CD4-positive, CD25-positive, alpha-beta regulatory T cell (primary cell): Measurements from ENCODE around the gene CHMP4A. TPM values are rescaled to one million over a fixed set of nuclear protein-coding genes. Genes with fewer than 3 reads are reported as not detected.

Experiments used
- ATAC-seq, 2 donors: fragments of 150-1000 bp; cut with Tn5 transposase; one replicate each; pipeline ENCODE4 v1.10.0; 2021; ENCODE audit warnings: low read depth in 2 of 2, moderate number of reproducible peaks in 2 of 2, moderate library complexity in 1 of 2
- DNase-seq, 3 donors: peaks; one replicate each; pipeline versions ENCODE4 v3.0.0 to v3.0.0-alpha.2; 2012 to 2022; ENCODE audit warnings: mixed read lengths in 1 of 3
- H3K27ac ChIP-seq: one replicate; pipeline ENCODE4 v1.7.0; 2013; ENCODE audit warnings: mild to moderate bottlenecking, low read length; ENCODE audit not compliant: insufficient read depth, poor library complexity, severe bottlenecking
- H3K27me3 ChIP-seq: one replicate; pipeline ENCODE4 v1.7.0; 2013; ENCODE audit warnings: low read length; ENCODE audit not compliant: control insufficient read depth, insufficient read depth
- H3K36me3 ChIP-seq: one replicate; pipeline ENCODE4 v1.7.0; 2013; ENCODE audit warnings: mild to moderate bottlenecking, low read length, moderate library complexity; ENCODE audit not compliant: control insufficient read depth, insufficient read depth
- H3K4me1 ChIP-seq: 2 replicates; pipeline ENCODE4 v1.7.0; 2013; ENCODE audit warnings: mild to moderate bottlenecking, low read length; ENCODE audit not compliant: insufficient read depth, control insufficient read depth, poor library complexity, severe bottlenecking
- H3K4me3 ChIP-seq: one replicate; pipeline ENCODE4 v1.7.0; 2013; ENCODE audit warnings: low read depth, mild to moderate bottlenecking, low read length, moderate library complexity
- H3K9me3 ChIP-seq, 2 experiments: 1 replicate in 1 of 2; 2 replicates in 1 of 2; pipeline ENCODE4 v1.7.0; 2013; ENCODE audit warnings: low read length in 2 of 2, mild to moderate bottlenecking in 1 of 2, moderate library complexity in 1 of 2; ENCODE audit not compliant: control insufficient read depth in 2 of 2
- H3K27ac Mint-ChIP-seq, 3 donors: one replicate each; pipeline ENCODE4 v1.8.0; 2020 to 2022; ENCODE audit warnings: mild to moderate bottlenecking in 3 of 3, mixed read lengths in 3 of 3, moderate library complexity in 2 of 3
- H3K27me3 Mint-ChIP-seq: one replicate; pipeline ENCODE4 v1.8.0; 2022; ENCODE audit warnings: mild to moderate bottlenecking, mixed read lengths
- H3K36me3 Mint-ChIP-seq: one replicate; pipeline ENCODE4 v1.8.0; 2020; ENCODE audit warnings: mixed read lengths
- H3K4me1 Mint-ChIP-seq, 4 donors: one replicate each; pipeline ENCODE4 v1.8.0; 2020 to 2022; ENCODE audit warnings: mixed read lengths in 4 of 4, mild to moderate bottlenecking in 1 of 4
- H3K4me3 Mint-ChIP-seq, 4 donors: one replicate each; pipeline ENCODE4 v1.8.0; 2020 to 2022; ENCODE audit warnings: mild to moderate bottlenecking in 4 of 4, mixed read lengths in 4 of 4, moderate library complexity in 3 of 4
- H3K9me3 Mint-ChIP-seq, 7 donors: one replicate each; pipeline ENCODE4 v1.8.0; 2020 to 2022; ENCODE audit warnings: mixed read lengths in 7 of 7, mild to moderate bottlenecking in 3 of 7, moderate library complexity in 2 of 7
- polyA plus RNA-seq, 4 donors: library from polyadenylated mRNA; unstranded; fragments of 300-500 nt; fragmentation: Illumina TruSeq; gene quantifications; one replicate each; pipeline ENCODE4 v1.2.3, GENCODE V29; 2021
- total RNA-seq: library from RNA; stranded (reverse); gene quantifications from one replicate; pipeline ENCODE4 v1.2.3, GENCODE V29; 2022

Gene CHMP4A
- total and polyA plus RNA-seq, 5 donors from 2014 or later, result 108 to 154 (median 130) TPM

GRCh38 chr14:24243336-24243836 is 30.1 kb upstream of the CHMP4A start:
- Histone ChIP-seq H3K36me3 (peaks cover 27% of the 10 kb centered on the region), H3K4me3 (peak overlapping the region; percentile 85), H3K4me1 (peaks cover 58% of the 10 kb centered on the region), H3K27me3 (no peaks in the 10 kb centered on the region), H3K9me3 (no peaks in the 10 kb centered on the region), H3K27ac (peak overlapping the region; percentile 99)
- peak overlapping the region; percentile 89 to 99 (median 99) for H3K4me3 Mint-ChIP-seq
- peaks cover 12% of the 10 kb centered on the region for H3K36me3 Mint-ChIP-seq
- ATAC-seq, result no peak
- H3K27ac Mint-ChIP-seq, result peak overlapping the region; percentile 100
- no peak for DNase-seq
- H3K27me3 Mint-ChIP-seq, result peaks cover 7% of the 10 kb centered on the region
- no peaks in the 10 kb centered on the region for H3K9me3 Mint-ChIP-seq
- H3K4me1 Mint-ChIP-seq, result peaks cover 11 to 68% (median 48%) of the 10 kb centered on the region in 4 donors

- peak overlapping the region; percentile 85 for H3K4me3 ChIP-seq
- H3K4me1 ChIP-seq, result peaks cover 49% of the 10 kb centered on the region
- ATAC-seq, result peak; percentile 82 to 84
These were observed 28.6 kb upstream of the CHMP4A start for GRCh38 chr14:24241829-24242443.

GRCh38 chr14:24240110-24240918 is 27.0 kb upstream of the CHMP4A start:
- DNase-seq, result no peak
- ATAC-seq, result no peak
- H3K9me3 Mint-ChIP-seq, result no peaks in the 10 kb centered on the region
- peaks cover 39% of the 10 kb centered on the region for H3K36me3 Mint-ChIP-seq
- peaks cover 57% of the 10 kb centered on the region for H3K36me3 ChIP-seq
- H3K4me3 ChIP-seq, result peak overlapping the region; percentile 53
- no peaks in the 10 kb centered on the region for H3K9me3 ChIP-seq
- peaks cover 7% of the 10 kb centered on the region for H3K27me3 Mint-ChIP-seq
- H3K27me3 ChIP-seq, result no peaks in the 10 kb centered on the region
- H3K4me1 Mint-ChIP-seq, result peaks cover 14 to 86% (median 65%) of the 10 kb centered on the region in 4 donors
- peak overlapping the region; percentile 64 to 92 (median 76) for H3K27ac Mint-ChIP-seq
- H3K4me3 Mint-ChIP-seq, result peak overlapping the region; percentile 83 to 99 (median 94)
- peaks cover 44% of the 10 kb centered on the region for H3K4me1 ChIP-seq
- H3K27ac ChIP-seq, result peak overlapping the region; percentile 99

More at GRCh38 chr14:24241829-24242443, 28.6 kb upstream of the CHMP4A start:
- Histone ChIP-seq H3K9me3 (no peaks in the 10 kb centered on the region), H3K36me3 (peaks cover 41% of the 10 kb centered on the region), H3K27ac (peak overlapping the region; percentile 99), H3K27me3 (no peaks in the 10 kb centered on the region)
- Mint-ChIP-seq H3K27ac (peak overlapping the region; percentile 100), H3K9me3 (no peaks in the 10 kb centered on the region), H3K4me1 (peaks cover 9 to 74% (median 56%) of the 10 kb centered on the region in 4 donors), H3K27me3 (peaks cover 7% of the 10 kb centered on the region), H3K4me3 (peak overlapping the region; percentile 89 to 99 (median 99)), H3K36me3 (peaks cover 27% of the 10 kb centered on the region)
- DNase-seq, result peak; percentile 91 to 97 (median 96)

- Histone ChIP-seq H3K4me1 (peaks cover 48% of the 10 kb centered on the region), H3K4me3 (no peak overlapping the region), H3K36me3 (peaks cover 64% of the 10 kb centered on the region), H3K27me3 (no peaks in the 10 kb centered on the region), H3K9me3 (no peaks in the 10 kb centered on the region), H3K27ac (no peak overlapping the region)
- peak overlapping the region in 3 of 4 donors; percentile 89 to 99 (median 99) for H3K4me3 Mint-ChIP-seq
- peaks cover 7% of the 10 kb centered on the region for H3K27me3 Mint-ChIP-seq
- no peak for ATAC-seq
- DNase-seq, result no peak
- no peaks in the 10 kb centered on the region for H3K9me3 Mint-ChIP-seq
- H3K4me1 Mint-ChIP-seq, result peaks cover 14 to 97% (median 74%) of the 10 kb centered on the region in 4 donors
- peaks cover 41% of the 10 kb centered on the region for H3K36me3 Mint-ChIP-seq
- H3K27ac Mint-ChIP-seq, result peak overlapping the region; percentile 0 to 76 (median 11)
These were observed 25.3 kb upstream of the CHMP4A start for GRCh38 chr14:24238527-24239037.

DNA sequence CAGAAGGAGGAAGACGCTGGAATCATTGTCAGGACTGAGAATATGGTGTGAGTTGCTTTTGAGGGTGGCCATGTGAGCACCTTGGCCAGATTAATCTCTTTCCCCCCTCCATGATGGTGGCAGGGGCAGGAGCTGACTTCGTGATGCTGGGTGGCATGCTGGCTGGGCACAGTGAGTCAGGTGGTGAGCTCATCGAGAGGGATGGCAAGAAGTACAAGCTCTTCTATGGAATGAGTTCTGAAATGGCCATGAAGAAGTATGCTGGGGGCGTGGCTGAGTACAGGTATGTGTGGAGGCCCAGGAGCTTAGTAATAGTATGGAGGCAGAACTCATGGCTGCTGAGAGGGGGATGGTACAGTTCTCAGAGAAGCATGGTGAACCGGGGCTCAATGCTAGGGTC is 24.8 kb upstream of the CHMP4A start:
- peaks cover 41% of the 10 kb centered on the region for H3K36me3 Mint-ChIP-seq
- H3K36me3 ChIP-seq, result peaks cover 64% of the 10 kb centered on the region
- H3K27ac Mint-ChIP-seq, result no peak overlapping the region

GRCh38 chr14:24237463-24237955 is 24.2 kb upstream of the CHMP4A start:
- H3K27ac Mint-ChIP-seq, result peak overlapping the region in 1 of 3 donors; percentile 65
- H3K27me3 Mint-ChIP-seq, result peaks cover 4% of the 10 kb centered on the region
- no peak overlapping the region for H3K27ac ChIP-seq
- DNase-seq (no peak), ATAC-seq (no peak)
- peak overlapping the region in 3 of 4 donors; percentile 13 to 89 (median 21) for H3K4me3 Mint-ChIP-seq
- peaks cover 64% of the 10 kb centered on the region for H3K36me3 ChIP-seq
- no peaks in the 10 kb centered on the region for H3K9me3 Mint-ChIP-seq
- no peaks in the 10 kb centered on the region for H3K27me3 ChIP-seq
- peaks cover 45% of the 10 kb centered on the region for H3K4me1 ChIP-seq
- H3K4me3 ChIP-seq, result no peak overlapping the region
- no peaks in the 10 kb centered on the region for H3K9me3 ChIP-seq
- peaks cover 14 to 96% (median 74%) of the 10 kb centered on the region in 4 donors for H3K4me1 Mint-ChIP-seq
- H3K36me3 Mint-ChIP-seq, result peaks cover 41% of the 10 kb centered on the region

More for the DNA sequence above, 24.8 kb upstream of the CHMP4A start:
- no peaks in the 10 kb centered on the region for H3K9me3 ChIP-seq
- ATAC-seq (no peak), DNase-seq (no peak)
- peaks cover 48% of the 10 kb centered on the region for H3K4me1 ChIP-seq
- no peaks in the 10 kb centered on the region for H3K27me3 ChIP-seq
- peaks cover 14 to 97% (median 75%) of the 10 kb centered on the region in 4 donors for H3K4me1 Mint-ChIP-seq
- peak overlapping the region in 1 of 4 donors; percentile 89 for H3K4me3 Mint-ChIP-seq
- H3K4me3 ChIP-seq, result no peak overlapping the region
- peaks cover 7% of the 10 kb centered on the region for H3K27me3 Mint-ChIP-seq
- H3K9me3 Mint-ChIP-seq, result no peaks in the 10 kb centered on the region
- H3K27ac ChIP-seq, result no peak overlapping the region

DNA sequence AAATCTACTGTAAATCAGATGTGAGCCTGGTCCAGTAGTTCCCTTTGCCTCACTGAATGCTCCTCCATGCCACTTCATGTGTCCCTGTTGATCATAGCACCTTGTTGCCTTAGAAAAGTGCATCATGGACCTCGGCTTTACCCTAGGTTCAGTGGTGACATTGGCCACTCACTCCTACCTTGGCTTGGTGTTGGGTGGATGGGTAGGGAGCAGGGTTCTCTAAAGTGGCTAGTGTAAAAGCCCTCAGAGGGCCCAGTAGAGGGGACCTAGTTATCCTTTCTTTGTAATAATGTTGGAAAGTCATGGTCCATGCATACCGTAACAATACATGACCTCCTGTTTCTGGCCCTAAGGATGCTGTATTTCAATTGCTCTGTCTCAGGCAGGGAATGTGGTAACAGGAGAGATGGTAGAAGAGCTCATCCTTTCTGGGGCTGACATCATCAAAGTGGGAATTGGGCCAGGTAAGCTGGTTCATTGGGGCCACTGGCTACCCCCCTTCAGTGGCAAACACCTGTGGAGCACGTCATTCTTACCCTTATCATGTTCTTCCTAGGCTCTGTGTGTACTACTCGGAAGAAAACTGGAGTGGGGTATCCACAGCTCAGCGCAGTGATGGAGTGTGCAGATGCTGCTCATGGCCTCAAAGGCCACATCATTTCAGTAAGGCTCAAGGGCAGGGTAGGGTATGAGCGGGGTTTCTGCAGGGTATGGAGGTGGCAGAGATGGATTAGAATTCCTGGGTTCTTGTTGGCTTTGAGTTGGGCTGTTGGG is 23.6 kb upstream of the CHMP4A start:
- peaks cover 46% of the 10 kb centered on the region for H3K4me1 ChIP-seq
- peaks cover 14 to 94% (median 70%) of the 10 kb centered on the region in 4 donors for H3K4me1 Mint-ChIP-seq

More for the DNA sequence above, 23.6 kb upstream of the CHMP4A start:
- no peak overlapping the region for H3K27ac ChIP-seq
- H3K4me3 ChIP-seq, result no peak overlapping the region
- H3K27me3 Mint-ChIP-seq, result no peaks in the 10 kb centered on the region
- ATAC-seq (no peak), DNase-seq (no peak)
- no peaks in the 10 kb centered on the region for H3K9me3 Mint-ChIP-seq
- peaks cover 41% of the 10 kb centered on the region for H3K36me3 Mint-ChIP-seq
- H3K36me3 ChIP-seq, result peaks cover 64% of the 10 kb centered on the region
- H3K27ac Mint-ChIP-seq, result peak overlapping the region in 2 of 3 donors; percentile 60 to 65
- no peaks in the 10 kb centered on the region for H3K9me3 ChIP-seq
- H3K4me3 Mint-ChIP-seq, result peak overlapping the region in 3 of 4 donors; percentile 13 to 89 (median 21)
- no peaks in the 10 kb centered on the region for H3K27me3 ChIP-seq
